Stimulated activated CD8-positive, alpha-beta memory T cell treated with anti-CD3 and anti-CD28 coated beads, Interleukin-7, amount 100 ng/mL, for 1 hour (primary cell): ENCODE data around the gene MYO9A.
"Not testable (repeated sequence)": the region's sequence is repeated elsewhere in the genome, so short reads cannot be mapped to it uniquely, and the experiment has no call there.

Experiments
- DNase-seq, 2 donors: peaks; one replicate each; pipeline ENCODE4 v3.0.0-alpha.2; 2020; ENCODE audit warnings: low read depth in 2 of 2

The MYO9A gene

DNA sequence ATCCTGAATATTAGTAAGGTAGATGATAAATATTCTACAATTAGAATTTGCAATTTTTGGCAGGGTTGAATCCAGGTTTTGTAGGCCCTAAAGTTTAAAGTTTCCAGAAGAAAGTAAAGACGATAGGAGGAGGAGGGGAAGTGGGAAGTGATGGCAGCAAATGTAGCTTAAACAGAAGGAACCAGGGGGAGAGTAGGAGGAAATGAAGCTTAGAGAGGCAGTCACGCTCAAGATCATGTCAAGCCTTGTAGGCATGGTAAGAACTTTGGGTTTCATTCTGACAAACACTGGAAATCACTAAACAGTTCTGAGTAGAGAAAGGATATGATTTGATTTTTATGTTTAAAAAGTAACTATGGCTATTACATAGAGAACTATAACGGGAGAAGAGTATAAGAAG lies 243.7 kb downstream of the MYO9A start:
- no peak for DNase-seq

GRCh38 chr15:71858232-71858631 lies 259.7 kb downstream of the MYO9A start:
- DNase-seq = not testable (repeated sequence)

- DNase-seq = no peak
Measured at GRCh38 chr15:71853543-71853942, 264.4 kb downstream of the MYO9A start.

GRCh38 chr15:71844916-71845315 lies 273.0 kb downstream of the MYO9A start:
- no peak for DNase-seq

GRCh38 chr15:71841563-71841962 lies 276.4 kb downstream of the MYO9A start:
- DNase-seq = no peak

DNA sequence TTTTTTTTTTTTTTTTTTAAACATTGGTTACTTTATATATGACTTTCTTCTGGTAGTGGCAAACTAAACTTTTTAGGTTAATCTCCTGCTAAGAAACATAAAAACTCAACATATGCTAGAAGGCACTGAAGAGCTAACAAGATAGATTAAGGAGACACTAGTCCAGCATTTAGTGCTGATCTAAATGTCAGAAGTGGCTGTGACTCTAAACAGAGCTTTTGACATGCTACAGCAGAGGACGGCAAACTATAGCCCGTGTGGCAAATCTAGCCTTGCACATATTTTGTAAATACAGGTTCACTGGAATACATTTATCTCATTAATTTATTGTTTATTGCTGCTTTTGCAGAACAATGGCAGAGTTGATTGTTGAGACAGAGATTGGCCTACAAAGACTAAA lies 287.0 kb downstream of the MYO9A start:
- DNase-seq = no peak

DNA sequence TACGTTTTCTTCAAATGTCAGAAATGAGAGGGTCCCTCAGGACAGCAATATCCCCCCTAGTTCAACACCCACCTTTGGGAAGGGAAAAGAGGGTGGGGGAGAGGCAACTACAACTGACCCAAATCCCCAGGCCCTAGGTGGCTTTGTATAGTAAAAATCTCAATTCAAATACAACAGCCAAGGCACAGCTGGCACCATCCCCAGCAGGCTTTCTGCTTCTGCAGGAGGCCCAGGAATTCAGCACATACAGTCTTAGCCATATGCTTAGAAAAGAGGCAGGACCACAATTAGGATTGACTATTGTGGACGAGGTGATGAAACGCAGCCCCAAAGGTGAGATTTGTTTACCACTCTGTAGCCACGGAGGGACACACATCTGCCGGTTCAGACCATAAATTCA lies 291.8 kb downstream of the MYO9A start:
- no peak for DNase-seq

- DNase-seq = no peak
Measured at GRCh38 chr15:71825021-71825730, 292.8 kb downstream of the MYO9A start.

DNA sequence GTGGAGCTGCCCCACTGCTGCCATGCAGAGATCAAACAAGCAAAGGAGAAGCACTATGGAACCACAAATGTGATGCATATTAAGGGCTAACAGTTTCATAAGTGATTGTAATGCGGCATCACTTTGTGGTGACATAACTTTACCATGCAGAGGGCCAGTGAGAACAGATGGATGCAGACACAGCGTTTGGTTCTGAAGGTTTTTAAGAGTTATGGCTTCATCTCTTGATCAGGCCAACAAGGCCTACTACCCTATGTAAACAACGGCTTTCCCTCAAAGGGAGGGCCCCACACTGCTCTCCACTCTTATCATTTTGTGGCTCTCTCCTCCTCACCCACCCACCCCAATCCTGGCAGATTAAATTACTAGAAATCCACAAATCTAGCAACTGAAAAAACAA lies 294.1 kb downstream of the MYO9A start:
- DNase-seq = no peak

GRCh38 chr15:71822890-71823630 lies 294.9 kb downstream of the MYO9A start:
- DNase-seq = no peak

DNA sequence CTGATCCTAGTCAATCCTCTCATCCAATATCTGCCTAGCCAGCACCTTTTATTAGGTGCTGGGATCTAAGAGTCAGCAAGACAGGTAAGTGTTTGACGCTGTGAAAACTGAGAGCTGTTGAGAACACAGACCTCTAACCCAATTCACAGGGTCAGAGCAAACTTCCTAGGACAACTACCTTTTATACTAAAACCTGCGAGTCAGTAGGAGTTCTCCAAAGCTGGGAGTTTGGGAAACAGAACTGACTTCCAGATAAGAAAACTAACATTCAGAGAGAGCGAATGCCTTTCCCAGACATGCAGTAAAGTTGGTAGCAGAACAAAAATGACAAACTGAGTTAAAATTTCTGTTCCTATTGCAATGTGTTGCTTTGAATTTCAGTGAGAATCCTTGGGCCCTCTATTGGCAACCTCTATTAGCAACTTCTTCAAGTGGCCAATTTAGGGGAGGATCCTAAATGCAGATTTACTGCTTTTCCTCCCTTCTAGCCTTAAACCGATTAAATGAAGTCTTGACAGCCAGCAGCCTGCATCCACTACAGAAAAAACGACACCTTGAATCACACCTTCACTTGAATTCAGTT lies 296.3 kb downstream of the MYO9A start:
- DNase-seq = no peak

DNA sequence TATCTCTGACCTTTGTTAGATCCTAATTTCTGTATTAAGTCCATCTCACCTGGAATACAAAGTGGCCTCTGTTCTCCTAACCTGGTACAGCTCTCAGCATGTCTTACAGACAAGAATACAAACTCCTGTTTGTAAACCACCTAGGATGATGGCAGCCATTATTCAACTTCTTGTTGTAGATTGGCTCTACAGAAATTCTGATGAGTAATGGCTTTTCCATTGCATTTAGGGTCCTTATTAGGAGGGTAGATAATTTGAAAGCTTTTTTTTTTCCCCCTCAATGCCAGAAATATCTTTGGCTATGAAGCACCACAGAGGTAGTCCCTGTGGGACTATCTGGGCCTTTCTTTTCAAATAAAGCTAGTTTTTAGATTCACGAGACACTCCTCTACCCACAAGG lies 297.8 kb downstream of the MYO9A start:
- no peak for DNase-seq

GRCh38 chr15:71817351-71817750 lies 300.6 kb downstream of the MYO9A start:
- no peak for DNase-seq

DNA sequence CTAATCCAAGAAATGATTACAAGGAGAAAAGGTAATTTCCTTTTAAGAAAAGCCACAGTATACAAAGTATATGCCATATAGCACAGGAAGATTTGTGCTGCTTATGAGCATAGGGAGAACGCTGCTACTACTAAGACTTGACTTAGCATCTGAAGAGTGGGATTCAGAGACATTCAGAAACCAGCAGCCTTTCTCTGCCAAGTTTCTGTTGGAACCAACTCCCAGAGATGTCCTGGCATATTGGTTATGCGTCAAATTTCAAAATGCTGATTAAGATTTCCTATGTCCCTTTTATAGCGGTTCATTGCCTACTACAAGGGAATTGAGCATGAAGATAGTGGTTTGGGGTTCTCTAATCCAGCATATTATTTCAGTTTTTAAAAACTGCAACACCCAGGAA lies 302.6 kb downstream of the MYO9A start:
- no peak for DNase-seq

GRCh38 chr15:71813723-71814470 lies 304.1 kb downstream of the MYO9A start:
- no peak for DNase-seq

GRCh38 chr15:71812966-71813722 lies 304.8 kb downstream of the MYO9A start:
- DNase-seq = no peak

DNA sequence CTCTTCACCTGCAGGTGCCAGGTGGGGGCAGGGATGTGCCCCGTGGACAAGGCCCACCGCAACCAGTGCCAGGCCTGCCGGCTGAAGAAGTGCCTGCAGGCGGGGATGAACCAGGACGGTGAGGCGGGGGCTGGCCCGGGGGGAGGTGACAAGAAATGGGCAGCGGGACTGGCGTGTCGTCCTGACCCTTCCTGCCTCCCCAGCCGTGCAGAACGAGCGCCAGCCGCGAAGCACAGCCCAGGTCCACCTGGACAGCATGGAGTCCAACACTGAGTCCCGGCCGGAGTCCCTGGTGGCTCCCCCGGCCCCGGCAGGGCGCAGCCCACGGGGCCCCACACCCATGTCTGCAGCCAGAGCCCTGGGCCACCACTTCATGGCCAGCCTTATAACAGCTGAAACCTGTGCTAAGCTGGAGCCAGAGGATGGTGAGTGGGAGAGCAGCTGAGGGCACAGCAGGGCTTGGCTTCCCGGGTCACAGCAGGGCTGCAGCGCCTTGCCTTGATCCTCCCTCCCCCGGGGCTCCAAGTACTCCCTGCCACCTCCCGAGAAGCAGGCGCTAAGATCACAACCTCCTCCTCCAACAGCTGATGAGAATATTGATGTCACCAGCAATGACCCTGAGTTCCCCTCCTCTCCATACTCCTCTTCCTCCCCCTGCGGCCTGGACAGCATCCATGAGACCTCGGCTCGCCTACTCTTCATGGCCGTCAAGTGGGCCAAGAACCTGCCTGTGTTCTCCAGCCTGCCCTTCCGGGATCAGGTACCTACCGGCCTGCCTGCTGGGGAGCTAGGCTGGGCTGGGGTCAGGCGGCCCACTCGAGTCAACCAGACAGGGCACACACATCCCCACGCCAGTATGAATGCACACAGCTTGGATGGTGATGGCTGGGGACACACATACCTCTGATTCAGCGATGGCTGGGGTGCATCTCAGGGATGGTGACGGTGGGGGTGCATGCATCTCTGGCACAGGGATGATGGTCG lies 305.9 kb downstream of the MYO9A start:
- DNase-seq = no peak

GRCh38 chr15:71811036-71811736 lies 306.8 kb downstream of the MYO9A start:
- no peak for DNase-seq

GRCh38 chr15:71810256-71811035 lies 307.5 kb downstream of the MYO9A start, which contains the start of gene NR2E3:
Gene NR2E3, plus strand, starts transcription at chr15:71810554. Its CDS starts 190 bp downstream, at chr15:71810744.
- no peak for DNase-seq
